ENCODE data around the gene RHOD. TPM values are rescaled to one million over a fixed set of nuclear protein-coding genes. Genes with fewer than 3 reads are reported as not detected.

The RHOD gene
- total and polyA plus RNA-seq, 2 donors (not counting 3 experiments of a cell fraction or from before 2014, with no cell fraction given), result 10.6 to 17.9 TPM

GRCh38 chr11:67062526-67063373 lies 6.1 kb downstream of the RHOD start:
- TF ChIP-seq MAX (IDR thresholded peaks at IDR 0.05; ENCODE audit: insufficient read depth, insufficient read length) (no peak), JUN (IDR thresholded peaks at IDR 0.05; ENCODE audit: borderline replicate concordance, insufficient read depth, insufficient read length, low read depth) (no peak), EZH2 (IDR thresholded peaks at IDR 0.05; ENCODE audit: borderline replicate concordance, low read depth, low read length, severe bottlenecking) (no peak)
- FAIRE-seq (no peak), DNase-seq (ENCODE audit: low read depth, low spot score) (no peak)
- no TSS peak for BruUV-seq (replicated peaks)
- CTCF ChIA-PET, result interaction anchor here (1.8 to 2.9 kb wide), 2 partner anchors 9 kb away, joined by 6 to 15 read pairs; no protein-coding TSS in a partner anchor
- Histone ChIP-seq H2AFZ (ENCODE audit: low read depth, low read length) (no peak overlapping the region), H3K79me2 (ENCODE audit: control insufficient read depth, insufficient read depth, low read length) (no peaks in the 10 kb centered on the region), H3K9me1 (replicated peaks; ENCODE audit: control insufficient read depth, extremely low read depth, insufficient read depth, low read length) (no peaks in the 10 kb centered on the region), H3K4me2 (ENCODE audit: insufficient read depth, low read length) (no peak overlapping the region), H3K4me1 (ENCODE audit: control insufficient read depth, extremely low read depth, insufficient read depth, low read length) (no peaks in the 10 kb centered on the region), H3K9ac (replicated peaks; ENCODE audit: extremely low read depth, insufficient read depth, low read length) (no peak overlapping the region), H3K9me3 (replicated peaks; ENCODE audit: control insufficient read depth, insufficient read depth, low read length) (no peaks in the 10 kb centered on the region), H3K27me3 (ENCODE audit: control insufficient read depth in 2 of 2, insufficient read depth in 2 of 2, low read length in 2 of 2) (no peaks in the 10 kb centered on the region), H4K20me1 (replicated peaks; ENCODE audit: control insufficient read depth, extremely low read depth, insufficient read depth, low read length) (no peaks in the 10 kb centered on the region), H3K4me3 (replicated peaks in 1 of 3; ENCODE audit: insufficient read depth in 1 of 3, low read depth in 1 of 3, low read length in 3 of 3) (no peak overlapping the region), H3K36me3 (ENCODE audit: control insufficient read depth in 2 of 2, extremely low read depth in 1 of 2, insufficient read depth in 2 of 2, low read length in 2 of 2) (no peaks in the 10 kb centered on the region), H3K27ac (ENCODE audit: insufficient read depth, low read depth, low read length) (no peak overlapping the region)
- dilution Hi-C loops (cut with MboI; ENCODE audit: extremely low pct_ligation_motif_present, low sequenced_read_pairs), result no loop called here
- intact Hi-C loops (cut with micrococcal nuclease), result no loop called here
- POLR2A ChIA-PET, result interaction anchor here (0.6 kb wide), 1 partner anchor 18 kb away, joined by 3 read pairs; no protein-coding TSS in a partner anchor

- DNase-seq (ENCODE audit: low read depth, low spot score) (no peak), FAIRE-seq (no peak)
- intact Hi-C loops (cut with micrococcal nuclease), result no loop called here
- Histone ChIP-seq H3K27me3 (ENCODE audit: control insufficient read depth in 2 of 2, insufficient read depth in 2 of 2, low read length in 2 of 2) (no peaks in the 10 kb centered on the region), H3K4me2 (ENCODE audit: insufficient read depth, low read length) (no peak overlapping the region), H2AFZ (ENCODE audit: low read depth, low read length) (no peak overlapping the region), H3K79me2 (ENCODE audit: control insufficient read depth, insufficient read depth, low read length) (no peaks in the 10 kb centered on the region), H3K9me3 (replicated peaks; ENCODE audit: control insufficient read depth, insufficient read depth, low read length) (no peaks in the 10 kb centered on the region), H3K4me3 (replicated peaks in 1 of 3; ENCODE audit: insufficient read depth in 1 of 3, low read depth in 1 of 3, low read length in 3 of 3) (no peak overlapping the region), H3K9me1 (replicated peaks; ENCODE audit: control insufficient read depth, extremely low read depth, insufficient read depth, low read length) (no peaks in the 10 kb centered on the region), H3K9ac (replicated peaks; ENCODE audit: extremely low read depth, insufficient read depth, low read length) (no peak overlapping the region), H3K27ac (ENCODE audit: insufficient read depth, low read depth, low read length) (no peak overlapping the region), H3K36me3 (ENCODE audit: control insufficient read depth in 2 of 2, extremely low read depth in 1 of 2, insufficient read depth in 2 of 2, low read length in 2 of 2) (no peaks in the 10 kb centered on the region), H4K20me1 (replicated peaks; ENCODE audit: control insufficient read depth, extremely low read depth, insufficient read depth, low read length) (no peaks in the 10 kb centered on the region), H3K4me1 (ENCODE audit: control insufficient read depth, extremely low read depth, insufficient read depth, low read length) (no peaks in the 10 kb centered on the region)
- dilution Hi-C loops (cut with MboI; ENCODE audit: extremely low pct_ligation_motif_present, low sequenced_read_pairs), result no loop called here
- ChIA-PET CTCF (interaction anchor here (0.8 to 1.7 kb wide), 3 partner anchors 11 to 173 kb away, joined by 3 to 6 read pairs (median 3); no protein-coding TSS in a partner anchor), POLR2A (no interaction called here)
- no TSS peak for BruUV-seq (replicated peaks)
- TF ChIP-seq MAX (IDR thresholded peaks at IDR 0.05; ENCODE audit: insufficient read depth, insufficient read length), result no peak
- TF ChIP-seq CTCF (IDR thresholded peaks at IDR 0.05; ENCODE audit: extremely low read depth in 1 of 2, insufficient read depth in 1 of 2, low read depth in 1 of 2, low read length in 2 of 2), result no peak
- TF ChIP-seq POLR2A (IDR thresholded peaks at IDR 0.05; ENCODE audit: low read depth, low read length), result no peak
- TF ChIP-seq EZH2 (IDR thresholded peaks at IDR 0.05; ENCODE audit: borderline replicate concordance, low read depth, low read length, severe bottlenecking), result no peak
- TF ChIP-seq FOS (IDR thresholded peaks at IDR 0.05; ENCODE audit: borderline replicate concordance, insufficient read depth, low read length), result no peak
- TF ChIP-seq JUN (IDR thresholded peaks at IDR 0.05; ENCODE audit: borderline replicate concordance, insufficient read depth, insufficient read length, low read depth), result no peak
- TF ChIP-seq POLR2AphosphoS5 (IDR thresholded peaks at IDR 0.05; ENCODE audit: insufficient read depth, low read depth, low read length), result no peak
- no peak for TF ChIP-seq MYC (IDR thresholded peaks at IDR 0.05; ENCODE audit: low read depth, low read length)
- TF ChIP-seq GATA2 (IDR thresholded peaks at IDR 0.05; ENCODE audit: insufficient read depth, insufficient read length, low read depth, low read length), result no peak
Observed at GRCh38 chr11:67066333-67066709, 9.7 kb downstream of the RHOD start.
